A673 (cell line): ENCODE results near the gene PSMB5. TPM values are rescaled to one million over a fixed set of nuclear protein-coding genes. Genes with fewer than 3 reads are reported as not detected.

Source experiments
- BruUV-seq: library from RNA; stranded (reverse); fragments of 400-500 nt; replicated peaks from 2 replicates; lab custom pipeline; 2021; lab: Mats Ljungman, UMichigan
- CTCF ChIA-PET: fragments of 300-600 bp; sonication (Branson Sonifier 250); formaldehyde crosslinking; loops from one replicate; lab custom pipeline; 2022; ENCODE audit warnings: antibody characterized with exemption; lab: Charles Lee
- POLR2A ChIA-PET: fragments of 300-600 bp; sonication (Branson Sonifier 250); formaldehyde crosslinking; loops from one replicate; lab custom pipeline; 2022; ENCODE audit warnings: antibody characterized with exemption; ENCODE audit not compliant: low non-redundant PET; lab: Charles Lee
- DNase-seq: peaks from one replicate; pipeline ENCODE4 v3.0.0-alpha.2; 2015; ENCODE audit warnings: low spot score
- H3K27ac ChIP-seq: fragments of 200-600 bp; sonication (generic); 2 replicates; pipeline ENCODE4 v1.5.1; 2016; ENCODE audit warnings: mixed run types, low read depth, mild to moderate bottlenecking, mixed read lengths, antibody characterized with exemption, low read length; ENCODE audit not compliant: poor library complexity, severe bottlenecking
- H3K27me3 ChIP-seq: fragments of 200-600 bp; sonication (generic); replicated peaks from 2 replicates; pipeline ENCODE4 v1.6.1; 2017; ENCODE audit warnings: mixed run types, low read depth, mild to moderate bottlenecking, mixed read lengths, antibody characterized with exemption, low read length; ENCODE audit not compliant: insufficient read depth, poor library complexity
- H3K36me3 ChIP-seq: fragments of 200-600 bp; sonication (generic); 2 replicates; pipeline ENCODE4 v1.6.1; 2016; ENCODE audit warnings: mixed run types, mild to moderate bottlenecking, mixed read lengths, antibody characterized with exemption, low read length; ENCODE audit not compliant: insufficient read depth, poor library complexity, severe bottlenecking
- H3K4me1 ChIP-seq: fragments of 200-600 bp; sonication (generic); 2 replicates; pipeline ENCODE4 v1.6.1; 2017; ENCODE audit warnings: mixed run types, mild to moderate bottlenecking, mixed read lengths, antibody characterized with exemption, low read length; ENCODE audit not compliant: insufficient read depth, poor library complexity, severe bottlenecking
- H3K4me3 ChIP-seq: fragments of 200-600 bp; sonication (generic); 2 replicates; pipeline ENCODE4 v1.5.1; 2016; ENCODE audit warnings: low read depth, mixed run types, mild to moderate bottlenecking, mixed read lengths, low read length; ENCODE audit not compliant: poor library complexity, severe bottlenecking
- H3K9me3 ChIP-seq: fragments of 200-600 bp; sonication (generic); 2 replicates; pipeline ENCODE4 v1.6.1; 2016; ENCODE audit warnings: mixed run types, low read depth, mild to moderate bottlenecking, mixed read lengths, antibody characterized with exemption, low read length; ENCODE audit not compliant: poor library complexity, severe bottlenecking
- CTCF ChIP-seq: fragments of 300-800, 200-600 bp; sonication (generic); conservative IDR thresholded peaks from 2 replicates; pipeline ENCODE4 v1.5.1; 2017; ENCODE audit warnings: low read depth, mild to moderate bottlenecking, antibody characterized with exemption, low read length, moderate library complexity, mixed read lengths
- EZH2 ChIP-seq: fragments of 200-600 bp; sonication (generic); IDR thresholded peaks from 2 replicates; pipeline ENCODE4 v1.6.1; 2017; ENCODE audit warnings: borderline replicate concordance, low read depth, mild to moderate bottlenecking, mixed read lengths, antibody characterized with exemption, low read length; ENCODE audit not compliant: poor library complexity, severe bottlenecking
- intact Hi-C: fragments of 100-400 bp; cut with micrococcal nuclease; formaldehyde crosslinking; loops from one replicate; pipeline ENCODE4 v1.10.0; 2022; ENCODE audit not compliant: unreplicated experiment
- total RNA-seq: library from RNA; stranded (reverse); gene quantifications from 2 replicates; pipeline ENCODE4 v1.2.3, GENCODE V29; 2021

The PSMB5 gene
- total RNA-seq, 1 experiment from 2014 or later: 500 TPM

GRCh38 chr14:23067847-23068788, 33.4 kb upstream of the PSMB5 start:
- peak overlapping the region; percentile 21 for H3K27ac ChIP-seq
- CTCF ChIA-PET: interaction anchor here (0.6 to 1.9 kb wide), 22 partner anchors 10 to 238 kb away, joined by 3 to 26 read pairs (median 6); partner anchors contain the start of genes ACIN1, AJUBA, BCL2L2 and C14orf119
- no peaks in the 10 kb centered on the region for H3K9me3 ChIP-seq
- no peaks in the 10 kb centered on the region for H3K27me3 ChIP-seq
- TF ChIP-seq EZH2 (no peak), CTCF (no peak)
- DNase-seq: peak; percentile 28
- peaks cover 73% of the 10 kb centered on the region for H3K36me3 ChIP-seq
- POLR2A ChIA-PET: interaction anchor here (0.5 kb wide), 1 partner anchor 90 kb away, joined by 3 read pairs; no protein-coding TSS in a partner anchor
- H3K4me1 ChIP-seq: peaks cover 38% of the 10 kb centered on the region
- no TSS peak for BruUV-seq
- H3K4me3 ChIP-seq: peak overlapping the region; percentile 5
- intact Hi-C loops: no loop called here

- Histone ChIP-seq H3K27ac (peak overlapping the region; percentile 29), H3K4me1 (peaks cover 38% of the 10 kb centered on the region), H3K4me3 (no peak overlapping the region), H3K36me3 (peaks cover 73% of the 10 kb centered on the region), H3K27me3 (no peaks in the 10 kb centered on the region), H3K9me3 (no peaks in the 10 kb centered on the region)
- POLR2A ChIA-PET: no interaction called here
- intact Hi-C loops: no loop called here
- no peak for TF ChIP-seq EZH2
- TF ChIP-seq CTCF: no peak
- no TSS peak for BruUV-seq
- no peak for DNase-seq
- CTCF ChIA-PET: interaction anchor here (1.9 kb wide), 1 partner anchor 53 kb away, joined by 12 read pairs; no protein-coding TSS in a partner anchor
Measured at GRCh38 chr14:23066855-23067744, 32.4 kb upstream of the PSMB5 start.

- Histone ChIP-seq H3K4me1 (peaks cover 36% of the 10 kb centered on the region), H3K9me3 (no peaks in the 10 kb centered on the region), H3K27ac (peak overlapping the region; percentile 29), H3K27me3 (no peaks in the 10 kb centered on the region), H3K36me3 (peaks cover 79% of the 10 kb centered on the region), H3K4me3 (no peak overlapping the region)
- BruUV-seq: no TSS peak
- DNase-seq: no peak
- ChIA-PET POLR2A (no interaction called here), CTCF (no interaction called here)
- TF ChIP-seq CTCF (no peak), EZH2 (no peak)
- intact Hi-C loops: no loop called here
Measured at GRCh38 chr14:23066368-23066767, 31.7 kb upstream of the PSMB5 start.
